Stimulated activated CD8-positive, alpha-beta memory T cell treated with anti-CD3 and anti-CD28 coated beads, Interleukin-4, amount 100 ng/mL, for 24 hours (primary cell): ENCODE measurements around the gene TRAPPC10.
"Not testable (repeated sequence)": the region's sequence is repeated elsewhere in the genome, so short reads cannot be mapped to it uniquely, and the experiment has no call there.

Experiments used
- DNase-seq: peaks from one replicate; pipeline ENCODE4 v3.0.0-alpha.2; 2020; ENCODE audit warnings: low read depth

The TRAPPC10 gene

GRCh38 chr21:44143996-44144395, 131.9 kb downstream of the TRAPPC10 start:
- DNase-seq: not testable (repeated sequence)

GRCh38 chr21:44144784-44145602, 132.9 kb downstream of the TRAPPC10 start:
- not testable (repeated sequence) for DNase-seq

- not testable (repeated sequence) for DNase-seq
These were observed 133.5 kb downstream of the TRAPPC10 start for GRCh38 chr21:44145616-44146015.

- DNase-seq: not testable (repeated sequence)
These were observed 135.0 kb downstream of the TRAPPC10 start for GRCh38 chr21:44147108-44147507.

- not testable (repeated sequence) for DNase-seq
These were observed 138.1 kb downstream of the TRAPPC10 start for GRCh38 chr21:44150255-44150654.

GRCh38 chr21:44153214-44153888, 141.2 kb downstream of the TRAPPC10 start:
- DNase-seq: not testable (repeated sequence)

GRCh38 chr21:44153889-44154228, 141.8 kb downstream of the TRAPPC10 start:
- DNase-seq: peak; percentile 15

GRCh38 chr21:44154816-44155230, 142.7 kb downstream of the TRAPPC10 start:
- DNase-seq: not testable (repeated sequence)

- DNase-seq: peak; percentile 24
These were observed 143.3 kb downstream of the TRAPPC10 start for GRCh38 chr21:44155231-44155993.

- not testable (repeated sequence) for DNase-seq
These were observed 143.9 kb downstream of the TRAPPC10 start for GRCh38 chr21:44155994-44156380.
